GM15510 (cell line): ENCODE data around the gene DELE1.

Experiments used
- POLR2A ChIP-seq: IDR thresholded peaks from 3 replicates; pipeline ENCODE4 v1.6.1; 2011; ENCODE audit warnings: borderline replicate concordance; ENCODE audit not compliant: insufficient read length; ENCODE audit errors: extremely low read depth

DELE1 gene

GRCh38 chr5:141958546-141959172 lies 35.0 kb downstream of the DELE1 start:
- TF ChIP-seq POLR2A, result no peak

GRCh38 chr5:141960018-141960417 lies 36.3 kb downstream of the DELE1 start:
- TF ChIP-seq POLR2A, result no peak

- no peak for TF ChIP-seq POLR2A
Measured at GRCh38 chr5:141960449-141961323, 37.0 kb downstream of the DELE1 start.

- no peak for TF ChIP-seq POLR2A
Measured at GRCh38 chr5:141961466-141961865, 37.8 kb downstream of the DELE1 start.

GRCh38 chr5:141963701-141964100 lies 40.0 kb downstream of the DELE1 start:
- no peak for TF ChIP-seq POLR2A

- no peak for TF ChIP-seq POLR2A
Measured at GRCh38 chr5:141965071-141965470, 41.4 kb downstream of the DELE1 start.

GRCh38 chr5:141966275-141966962 lies 42.7 kb downstream of the DELE1 start:
- no peak for TF ChIP-seq POLR2A

GRCh38 chr5:141966963-141967333 lies 43.3 kb downstream of the DELE1 start:
- TF ChIP-seq POLR2A, result no peak

- TF ChIP-seq POLR2A, result peak; percentile 90
Measured at GRCh38 chr5:141968914-141969608, 45.4 kb downstream of the DELE1 start, which contains the start of gene RNF14. Gene RNF14, plus strand, starts transcription at chr5:141969105. Its CDS starts 4,484 bp downstream, at chr5:141973589.

GRCh38 chr5:141969783-141970771 lies 46.4 kb downstream of the DELE1 start:
- no peak for TF ChIP-seq POLR2A

- no peak for TF ChIP-seq POLR2A
Measured at GRCh38 chr5:141973871-141974595, 50.4 kb downstream of the DELE1 start.

GRCh38 chr5:141976176-141976575 lies 52.5 kb downstream of the DELE1 start:
- no peak for TF ChIP-seq POLR2A

- no peak for TF ChIP-seq POLR2A
Measured at GRCh38 chr5:141978389-141978788, 54.7 kb downstream of the DELE1 start.
